Upper lobe of left lung (tissue), 4 donors: Measurements from ENCODE around the gene JARID2.

Experiments
- EP300 ChIP-seq, 4 donors: sonication (generic); formaldehyde crosslinking; IDR thresholded peaks; one replicate each; pipeline ENCODE4 v1.5.1; 2017; ENCODE audit warnings: antibody characterized with exemption in 4 of 4, control low read depth in 2 of 4
- POLR2A ChIP-seq, 4 donors: fragments of 450-650 bp; IDR thresholded peaks; one replicate each; pipeline ENCODE4 v1.5.1; 2016 to 2017; ENCODE audit warnings: antibody characterized with exemption in 4 of 4, mild to moderate bottlenecking in 2 of 4
- TF ChIP-seq, protein P1 (sequence below), 6 experiments: fragments of 450-650 bp in 4 of 6; fragments of 200-600 bp in 2 of 6; sonication (generic) in 2 of 6; IDR thresholded peaks; one replicate each; pipeline ENCODE4 v1.5.1; 2016 to 2019; ENCODE audit warnings: antibody characterized with exemption in 6 of 6

GRCh38 chr6:15246217-15246665 lies 372 bp downstream of the JARID2 start:
- TF ChIP-seq, protein P1, sequence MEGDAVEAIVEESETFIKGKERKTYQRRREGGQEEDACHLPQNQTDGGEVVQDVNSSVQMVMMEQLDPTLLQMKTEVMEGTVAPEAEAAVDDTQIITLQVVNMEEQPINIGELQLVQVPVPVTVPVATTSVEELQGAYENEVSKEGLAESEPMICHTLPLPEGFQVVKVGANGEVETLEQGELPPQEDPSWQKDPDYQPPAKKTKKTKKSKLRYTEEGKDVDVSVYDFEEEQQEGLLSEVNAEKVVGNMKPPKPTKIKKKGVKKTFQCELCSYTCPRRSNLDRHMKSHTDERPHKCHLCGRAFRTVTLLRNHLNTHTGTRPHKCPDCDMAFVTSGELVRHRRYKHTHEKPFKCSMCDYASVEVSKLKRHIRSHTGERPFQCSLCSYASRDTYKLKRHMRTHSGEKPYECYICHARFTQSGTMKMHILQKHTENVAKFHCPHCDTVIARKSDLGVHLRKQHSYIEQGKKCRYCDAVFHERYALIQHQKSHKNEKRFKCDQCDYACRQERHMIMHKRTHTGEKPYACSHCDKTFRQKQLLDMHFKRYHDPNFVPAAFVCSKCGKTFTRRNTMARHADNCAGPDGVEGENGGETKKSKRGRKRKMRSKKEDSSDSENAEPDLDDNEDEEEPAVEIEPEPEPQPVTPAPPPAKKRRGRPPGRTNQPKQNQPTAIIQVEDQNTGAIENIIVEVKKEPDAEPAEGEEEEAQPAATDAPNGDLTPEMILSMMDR (IDR thresholded peaks at IDR 0.05) = no peak
- TF ChIP-seq EP300 (IDR thresholded peaks at IDR 0.05) = no peak
- TF ChIP-seq POLR2A (IDR thresholded peaks at IDR 0.05) = no peak
